AG09309 (cell line): ENCODE data around the gene GABRA5.
"Not testable (repeated sequence)": the region's sequence is repeated elsewhere in the genome, so short reads cannot be mapped to it uniquely, and the experiment has no call there.

Experiments used
- DNase-seq: peaks from one replicate; pipeline ENCODE4 v3.0.0-alpha.2; 2010; ENCODE audit warnings: low read depth
- H3K4me3 ChIP-seq: 2 replicates; pipeline ENCODE4 v1.5.1; 2011; ENCODE audit warnings: mild to moderate bottlenecking, low read depth, low read length, moderate library complexity; ENCODE audit not compliant: control insufficient read depth
- CTCF ChIP-seq: IDR thresholded peaks from 2 replicates; pipeline ENCODE4 v1.5.1; 2011; ENCODE audit warnings: mild to moderate bottlenecking, low read depth, low read length, inconsistent platforms; ENCODE audit not compliant: insufficient read depth, control insufficient read depth; ENCODE audit errors: missing control alignments

Gene GABRA5

GRCh38 chr15:26891448-26892181 lies 24.8 kb downstream of the GABRA5 start:
- peak; percentile 13 for DNase-seq
- peak overlapping the region; percentile 39 for H3K4me3 ChIP-seq
- peak; percentile 72 for TF ChIP-seq CTCF

GRCh38 chr15:26892182-26892518 lies 25.3 kb downstream of the GABRA5 start:
- no peak for TF ChIP-seq CTCF
- no peak overlapping the region for H3K4me3 ChIP-seq
- DNase-seq: no peak

- no peak for TF ChIP-seq CTCF
- no peak overlapping the region for H3K4me3 ChIP-seq
- DNase-seq: no peak
Observed at GRCh38 chr15:26892678-26893077, 25.8 kb downstream of the GABRA5 start.

GRCh38 chr15:26893351-26894065 lies 26.6 kb downstream of the GABRA5 start:
- DNase-seq: no peak
- TF ChIP-seq CTCF: no peak
- no peak overlapping the region for H3K4me3 ChIP-seq

GRCh38 chr15:26894181-26894580 lies 27.3 kb downstream of the GABRA5 start:
- no peak overlapping the region for H3K4me3 ChIP-seq
- no peak for DNase-seq

GRCh38 chr15:26895346-26895745 lies 28.5 kb downstream of the GABRA5 start:
- DNase-seq, H3K4me3 ChIP-seq: not testable (repeated sequence)

More at GRCh38 chr15:26894181-26894580, 27.3 kb downstream of the GABRA5 start:
- no peak for TF ChIP-seq CTCF

- H3K4me3 ChIP-seq: no peak overlapping the region
- DNase-seq: no peak
- TF ChIP-seq CTCF: no peak
Observed at GRCh38 chr15:26899658-26900057, 32.8 kb downstream of the GABRA5 start.
